Activated CD4-positive, alpha-beta T cell treated with anti-CD3 and anti-CD28 coated beads, Interleukin-2, amount 10 ng/mL, durations not matched to agents 24 days and 14 days (primary cell): ENCODE results near the gene ILKAP. TPM values are rescaled to one million over a fixed set of nuclear protein-coding genes. Genes with fewer than 3 reads are reported as not detected.
"Not testable (repeated sequence)": the region's sequence is repeated elsewhere in the genome, so short reads cannot be mapped to it uniquely, and the experiment has no call there.

ENCODE experiments used
- DNase-seq: peaks from one replicate; pipeline ENCODE4 v3.0.0; 2022
- H3K27ac Mint-ChIP-seq: one replicate; pipeline ENCODE4 v1.8.0; 2022; ENCODE audit warnings: mild to moderate bottlenecking, mixed read lengths
- H3K27me3 Mint-ChIP-seq: one replicate; pipeline ENCODE4 v1.8.0; 2022; ENCODE audit warnings: mixed read lengths
- H3K36me3 Mint-ChIP-seq: one replicate; pipeline ENCODE4 v1.8.0; 2022; ENCODE audit warnings: low read depth, mild to moderate bottlenecking, mixed read lengths
- H3K4me1 Mint-ChIP-seq: one replicate; pipeline ENCODE4 v1.8.0; 2021; ENCODE audit warnings: mixed read lengths
- H3K4me3 Mint-ChIP-seq: one replicate; pipeline ENCODE4 v1.8.0; 2022; ENCODE audit warnings: mild to moderate bottlenecking, moderate library complexity, mixed read lengths
- H3K9me3 Mint-ChIP-seq: one replicate; pipeline ENCODE4 v1.8.0; 2021; ENCODE audit warnings: mixed read lengths
- intact Hi-C: fragments of 100-400 bp; cut with micrococcal nuclease; formaldehyde crosslinking; loops from one replicate; pipeline ENCODE4 v1.15.1; 2023
- total RNA-seq: library from RNA; stranded (reverse); gene quantifications from 2 replicates; pipeline ENCODE4 v1.2.3, GENCODE V29; 2022

ILKAP gene
- total RNA-seq, 1 donor from 2014 or later = 77.4 TPM

- intact Hi-C loops = loop anchor here (1.0 to 2.0 kb wide), 6 partner anchors 29 to 236 kb away; partner anchors contain the start of genes HES6, PER2, SCLY and TRAF3IP1
- Mint-ChIP-seq H3K27ac (peak overlapping the region; percentile 78), H3K27me3 (no peaks in the 10 kb centered on the region), H3K4me3 (peak overlapping the region; percentile 87), H3K9me3 (no peaks in the 10 kb centered on the region), H3K4me1 (peaks cover 33% of the 10 kb centered on the region), H3K36me3 (peaks cover 12% of the 10 kb centered on the region)
- DNase-seq = peak; percentile 71
Observed at GRCh38 chr2:238202326-238203093, 985 bp downstream of the ILKAP start.

- Mint-ChIP-seq H3K4me3 (no peak overlapping the region), H3K4me1 (peaks cover under 1% of the 10 kb centered on the region), H3K27me3 (no peaks in the 10 kb centered on the region), H3K9me3 (no peaks in the 10 kb centered on the region), H3K36me3 (peaks cover 78% of the 10 kb centered on the region), H3K27ac (no peak overlapping the region)
- intact Hi-C loops = no loop called here
- DNase-seq = no peak
Observed at GRCh38 chr2:238190445-238190844, 13.1 kb downstream of the ILKAP start.

GRCh38 chr2:238187618-238188548, 15.6 kb downstream of the ILKAP start:
- no peak overlapping the region for H3K27ac Mint-ChIP-seq
- DNase-seq = no peak
- no peaks in the 10 kb centered on the region for H3K9me3 Mint-ChIP-seq
- H3K4me3 Mint-ChIP-seq = no peak overlapping the region
- H3K27me3 Mint-ChIP-seq = no peaks in the 10 kb centered on the region
- H3K36me3 Mint-ChIP-seq = peaks cover 83% of the 10 kb centered on the region
- intact Hi-C loops = no loop called here
- H3K4me1 Mint-ChIP-seq = peaks cover 8% of the 10 kb centered on the region

GRCh38 chr2:238183821-238184220, 19.7 kb downstream of the ILKAP start:
- no peak for DNase-seq
- Mint-ChIP-seq H3K9me3 (no peaks in the 10 kb centered on the region), H3K27me3 (no peaks in the 10 kb centered on the region), H3K36me3 (peaks cover 84% of the 10 kb centered on the region), H3K4me3 (no peak overlapping the region), H3K27ac (no peak overlapping the region), H3K4me1 (peaks cover 8% of the 10 kb centered on the region)
- intact Hi-C loops = no loop called here

GRCh38 chr2:238182362-238182761, 21.1 kb downstream of the ILKAP start:
- DNase-seq = no peak
- Mint-ChIP-seq H3K27ac (no peak overlapping the region), H3K9me3 (no peaks in the 10 kb centered on the region), H3K4me3 (no peak overlapping the region), H3K36me3 (peaks cover 78% of the 10 kb centered on the region), H3K27me3 (no peaks in the 10 kb centered on the region), H3K4me1 (peaks cover 8% of the 10 kb centered on the region)
- intact Hi-C loops = no loop called here

GRCh38 chr2:238180554-238180953, 22.9 kb downstream of the ILKAP start:
- no peaks in the 10 kb centered on the region for H3K9me3 Mint-ChIP-seq
- no peak for DNase-seq
- intact Hi-C loops = no loop called here
- H3K4me3 Mint-ChIP-seq = no peak overlapping the region
- no peaks in the 10 kb centered on the region for H3K27me3 Mint-ChIP-seq
- H3K36me3 Mint-ChIP-seq = peaks cover 74% of the 10 kb centered on the region
- H3K27ac Mint-ChIP-seq = no peak overlapping the region
- peaks cover 8% of the 10 kb centered on the region for H3K4me1 Mint-ChIP-seq

- DNase-seq = no peak
- Mint-ChIP-seq H3K27ac (no peak overlapping the region), H3K27me3 (no peaks in the 10 kb centered on the region), H3K36me3 (peaks cover 56% of the 10 kb centered on the region), H3K4me1 (no peaks in the 10 kb centered on the region), H3K4me3 (no peak overlapping the region), H3K9me3 (no peaks in the 10 kb centered on the region)
- intact Hi-C loops = no loop called here
Observed at GRCh38 chr2:238176613-238177012, 26.9 kb downstream of the ILKAP start.

GRCh38 chr2:238174701-238175100, 28.8 kb downstream of the ILKAP start:
- Mint-ChIP-seq H3K4me1 (no peaks in the 10 kb centered on the region), H3K27me3 (no peaks in the 10 kb centered on the region), H3K4me3 (no peak overlapping the region), H3K36me3 (peaks cover 54% of the 10 kb centered on the region), H3K27ac (no peak overlapping the region), H3K9me3 (no peaks in the 10 kb centered on the region)
- intact Hi-C loops = no loop called here
- DNase-seq = no peak

- no peak for DNase-seq
- Mint-ChIP-seq H3K4me3 (no peak overlapping the region), H3K4me1 (no peaks in the 10 kb centered on the region), H3K27me3 (no peaks in the 10 kb centered on the region), H3K9me3 (no peaks in the 10 kb centered on the region), H3K27ac (no peak overlapping the region), H3K36me3 (peaks cover 52% of the 10 kb centered on the region)
- intact Hi-C loops = no loop called here
Observed at GRCh38 chr2:238174291-238174690, 29.2 kb downstream of the ILKAP start.

GRCh38 chr2:238173692-238174091, 29.8 kb downstream of the ILKAP start:
- intact Hi-C loops = no loop called here
- Mint-ChIP-seq H3K9me3 (no peaks in the 10 kb centered on the region), H3K36me3 (peaks cover 50% of the 10 kb centered on the region), H3K27ac (no peak overlapping the region), H3K4me1 (no peaks in the 10 kb centered on the region), H3K27me3 (no peaks in the 10 kb centered on the region), H3K4me3 (no peak overlapping the region)
- no peak for DNase-seq

GRCh38 chr2:238172439-238172838, 31.1 kb downstream of the ILKAP start:
- Mint-ChIP-seq H3K27ac (no peak overlapping the region), H3K4me3 (no peak overlapping the region), H3K27me3 (no peaks in the 10 kb centered on the region), H3K9me3 (no peaks in the 10 kb centered on the region), H3K4me1 (no peaks in the 10 kb centered on the region), H3K36me3 (peaks cover 47% of the 10 kb centered on the region)
- DNase-seq = no peak
- intact Hi-C loops = no loop called here

- Mint-ChIP-seq H3K4me1 (no peaks in the 10 kb centered on the region), H3K36me3 (peaks cover 41% of the 10 kb centered on the region), H3K9me3 (no peaks in the 10 kb centered on the region), H3K27me3 (no peaks in the 10 kb centered on the region), H3K27ac (no peak overlapping the region), H3K4me3 (no peak overlapping the region)
- DNase-seq = no peak
- intact Hi-C loops = no loop called here
Observed at GRCh38 chr2:238171575-238172187, 31.8 kb downstream of the ILKAP start.

GRCh38 chr2:238171072-238171431, 32.4 kb downstream of the ILKAP start:
- H3K4me1 Mint-ChIP-seq, DNase-seq, H3K27ac Mint-ChIP-seq, H3K27me3 Mint-ChIP-seq, H3K4me3 Mint-ChIP-seq, H3K9me3 Mint-ChIP-seq, intact Hi-C loops: not testable (repeated sequence)
- peaks cover 37% of the 10 kb centered on the region for H3K36me3 Mint-ChIP-seq
